C1 segment of cervical spinal cord (tissue), 14 donors: Measurements from ENCODE around the gene NHERF1.
A peak's percentile ranks its signal among the peaks of the same experiment; 100 is the strongest.

ENCODE experiments used
- DNase-seq, 14 donors: peaks; one replicate each; lab custom pipeline; 2025; lab: John Stamatoyannopoulos, UW

The NHERF1 gene

GRCh38 chr17:74807925-74808324 lies 59.5 kb downstream of the NHERF1 start:
- peak in 8 of 14 donors; percentile 21 to 95 (median 34) for DNase-seq

GRCh38 chr17:74808714-74809430 lies 60.4 kb downstream of the NHERF1 start:
- peak in 2 of 14 donors; percentile 24 to 45 for DNase-seq

- DNase-seq = peak in 10 of 14 donors; percentile 20 to 82 (median 50)
These were observed 62.5 kb downstream of the NHERF1 start for GRCh38 chr17:74810699-74811485.

- peak in 1 of 14 donors; percentile 64 for DNase-seq
These were observed 63.9 kb downstream of the NHERF1 start for GRCh38 chr17:74812109-74813009.

GRCh38 chr17:74814453-74814852 lies 66.0 kb downstream of the NHERF1 start:
- peak in 1 of 14 donors; percentile 15 for DNase-seq

- DNase-seq = no peak
These were observed 66.6 kb downstream of the NHERF1 start for GRCh38 chr17:74815067-74815466.

- peak in 1 of 14 donors; percentile 52 for DNase-seq
These were observed 67.3 kb downstream of the NHERF1 start for GRCh38 chr17:74815550-74816370.

- DNase-seq = peak in 1 of 14 donors; percentile 72
These were observed 68.6 kb downstream of the NHERF1 start for GRCh38 chr17:74816905-74817620.

- DNase-seq = no peak
These were observed 70.0 kb downstream of the NHERF1 start for GRCh38 chr17:74818291-74818938.
